ENCODE data around the gene SF1.

SF1 gene

GRCh38 chr11:64814712-64815187, 36.4 kb upstream of the SF1 start:
- H2BK15ac ChIP-seq (ENCODE audit: low read length): no peak overlapping the region
- no peak overlapping the region for H3K14ac ChIP-seq (ENCODE audit: low read length)
- peaks cover 1% of the 10 kb centered on the region for H3K79me1 ChIP-seq (ENCODE audit: low read depth, low read length)
- H3K23ac ChIP-seq (ENCODE audit: low read depth, low read length, poor library complexity): no peak overlapping the region
- H2AK5ac ChIP-seq (ENCODE audit: low read depth, low read length): no peak overlapping the region
- peaks cover 0 to under 1% of the 10 kb centered on the region in 2 donors for H3K4me1 ChIP-seq (ENCODE audit: control insufficient read depth in 2 of 2, insufficient read depth in 1 of 2, low read depth in 1 of 2, low read length in 2 of 2)
- H3K4ac ChIP-seq (ENCODE audit: low read length): no peak overlapping the region
- H3K18ac ChIP-seq (ENCODE audit: low read length): no peak overlapping the region
- no peak overlapping the region for H3K9ac ChIP-seq (ENCODE audit: low read depth, low read length, poor library complexity)
- no peak overlapping the region for H3K27ac ChIP-seq (replicated peaks; ENCODE audit: low read length)
- H2AFZ ChIP-seq (ENCODE audit: low read length): no peak overlapping the region
- no peaks in the 10 kb centered on the region for H3K36me3 ChIP-seq (replicated peaks in 1 of 2; ENCODE audit: control insufficient read depth in 2 of 2, insufficient read depth in 2 of 2, low read length in 2 of 2)
- H3K9me3 ChIP-seq (replicated peaks in 1 of 2; ENCODE audit: control insufficient read depth in 2 of 2, insufficient read depth in 1 of 2, low read depth in 1 of 2, low read length in 2 of 2): no peaks in the 10 kb centered on the region
- peaks cover 0 to 7% (median 0%) of the 10 kb centered on the region in 3 experiments for H3K27me3 ChIP-seq (ENCODE audit: control insufficient read depth in 3 of 3, insufficient read depth in 3 of 3, low read depth in 1 of 3, low read length in 3 of 3)
- H3K4me2 ChIP-seq (ENCODE audit: insufficient read depth, low read length, poor library complexity, severe bottlenecking): no peak overlapping the region
- no peak for DNase-seq (ENCODE audit: low spot score)
- no peak overlapping the region for H2BK12ac ChIP-seq (ENCODE audit: low read length)
- H2BK120ac ChIP-seq (ENCODE audit: low read depth, low read length): no peak overlapping the region
- H4K91ac ChIP-seq (ENCODE audit: low read depth, low read length, poor library complexity): no peak overlapping the region
- no peak overlapping the region for H3K4me3 ChIP-seq (ENCODE audit: low read length in 2 of 2)
- no CpG with 5 or more reads among the region's 7 CpGs for WGBS, 2 donors (ENCODE audit: extremely low coverage in 2 of 2, insufficient read length in 2 of 2, insufficient replicate concordance in 1 of 2)
- H2BK5ac ChIP-seq (ENCODE audit: low read length): no peak overlapping the region
- no peak overlapping the region for H4K8ac ChIP-seq (ENCODE audit: low read depth, low read length)

GRCh38 chr11:64813826-64814225, 35.5 kb upstream of the SF1 start:
- Histone ChIP-seq H3K79me1 (ENCODE audit: low read depth, low read length) (peaks cover 4% of the 10 kb centered on the region), H4K8ac (ENCODE audit: low read depth, low read length) (no peak overlapping the region), H3K27ac (replicated peaks; ENCODE audit: low read length) (no peak overlapping the region), H3K18ac (ENCODE audit: low read length) (no peak overlapping the region), H3K36me3 (replicated peaks in 1 of 2; ENCODE audit: control insufficient read depth in 2 of 2, insufficient read depth in 2 of 2, low read length in 2 of 2) (peaks cover 0 to 6% of the 10 kb centered on the region in 2 donors), H2BK12ac (ENCODE audit: low read length) (no peak overlapping the region), H3K4me3 (ENCODE audit: low read length in 2 of 2) (no peak overlapping the region), H2BK5ac (ENCODE audit: low read length) (no peak overlapping the region), H2BK120ac (ENCODE audit: low read depth, low read length) (no peak overlapping the region), H3K4ac (ENCODE audit: low read length) (no peak overlapping the region), H3K9ac (ENCODE audit: low read depth, low read length, poor library complexity) (no peak overlapping the region), H3K4me2 (ENCODE audit: insufficient read depth, low read length, poor library complexity, severe bottlenecking) (no peak overlapping the region), H3K4me1 (ENCODE audit: control insufficient read depth in 2 of 2, insufficient read depth in 1 of 2, low read depth in 1 of 2, low read length in 2 of 2) (peaks cover 5 to 7% of the 10 kb centered on the region in 2 donors), H3K23ac (ENCODE audit: low read depth, low read length, poor library complexity) (no peak overlapping the region), H4K91ac (ENCODE audit: low read depth, low read length, poor library complexity) (no peak overlapping the region), H3K27me3 (ENCODE audit: control insufficient read depth in 3 of 3, insufficient read depth in 3 of 3, low read depth in 1 of 3, low read length in 3 of 3) (peaks cover 0 to 7% (median 0%) of the 10 kb centered on the region in 3 experiments), H2AK5ac (ENCODE audit: low read depth, low read length) (no peak overlapping the region), H2BK15ac (ENCODE audit: low read length) (no peak overlapping the region), H3K9me3 (replicated peaks in 1 of 2; ENCODE audit: control insufficient read depth in 2 of 2, insufficient read depth in 1 of 2, low read depth in 1 of 2, low read length in 2 of 2) (no peaks in the 10 kb centered on the region), H2AFZ (ENCODE audit: low read length) (no peak overlapping the region), H3K14ac (ENCODE audit: low read length) (no peak overlapping the region)
- no CpG with 5 or more reads among the region's 5 CpGs for WGBS, 2 donors (ENCODE audit: extremely low coverage in 2 of 2, insufficient read length in 2 of 2, insufficient replicate concordance in 1 of 2)
- no peak for DNase-seq (ENCODE audit: low spot score)

DNA sequence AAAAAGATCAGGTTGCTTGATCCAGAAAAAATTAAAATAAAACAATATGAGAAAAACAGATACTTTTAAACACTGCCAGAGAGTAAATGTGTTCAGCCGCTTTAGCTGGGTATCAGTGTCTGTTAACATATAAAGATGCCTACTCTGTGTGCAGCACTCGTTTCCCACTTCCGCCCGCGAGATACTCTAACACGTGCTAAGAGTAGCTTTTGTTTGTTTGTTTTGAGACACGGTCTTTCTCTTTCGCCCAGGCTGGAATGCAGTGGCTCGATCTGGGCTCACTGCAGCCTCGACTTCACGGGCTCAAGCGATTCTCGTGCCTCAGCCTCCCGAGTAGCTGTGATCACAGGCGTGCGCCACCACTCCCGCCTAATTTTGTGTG, 32.5 kb upstream of the SF1 start:
- no peak for DNase-seq (ENCODE audit: low spot score)
- H3K9ac ChIP-seq (ENCODE audit: low read depth, low read length, poor library complexity): no peak overlapping the region
- peaks cover 5 to 7% of the 10 kb centered on the region in 2 donors for H3K4me1 ChIP-seq (ENCODE audit: control insufficient read depth in 2 of 2, insufficient read depth in 1 of 2, low read depth in 1 of 2, low read length in 2 of 2)
- H4K8ac ChIP-seq (ENCODE audit: low read depth, low read length): no peak overlapping the region
- H3K4me3 ChIP-seq (ENCODE audit: low read length in 2 of 2): peak overlapping the region in 1 of 2 donors; percentile 93
- no peaks in the 10 kb centered on the region for H3K9me3 ChIP-seq (replicated peaks in 1 of 2; ENCODE audit: control insufficient read depth in 2 of 2, insufficient read depth in 1 of 2, low read depth in 1 of 2, low read length in 2 of 2)
- no peak overlapping the region for H2AK5ac ChIP-seq (ENCODE audit: low read depth, low read length)
- H2BK12ac ChIP-seq (ENCODE audit: low read length): no peak overlapping the region
- H2BK15ac ChIP-seq (ENCODE audit: low read length): no peak overlapping the region
- H3K36me3 ChIP-seq (replicated peaks in 1 of 2; ENCODE audit: control insufficient read depth in 2 of 2, insufficient read depth in 2 of 2, low read length in 2 of 2): peaks cover 19 to 32% of the 10 kb centered on the region in 2 donors
- H3K4me2 ChIP-seq (ENCODE audit: insufficient read depth, low read length, poor library complexity, severe bottlenecking): peak overlapping the region; percentile 45
- peaks cover 4% of the 10 kb centered on the region for H3K79me1 ChIP-seq (ENCODE audit: low read depth, low read length)
- peaks cover 0 to 7% (median 0%) of the 10 kb centered on the region in 3 experiments for H3K27me3 ChIP-seq (ENCODE audit: control insufficient read depth in 3 of 3, insufficient read depth in 3 of 3, low read depth in 1 of 3, low read length in 3 of 3)
- no peak overlapping the region for H3K27ac ChIP-seq (replicated peaks; ENCODE audit: low read length)
- no peak overlapping the region for H3K14ac ChIP-seq (ENCODE audit: low read length)
- H3K4ac ChIP-seq (ENCODE audit: low read length): no peak overlapping the region
- H2AFZ ChIP-seq (ENCODE audit: low read length): peak overlapping the region; percentile 96
- no peak overlapping the region for H2BK5ac ChIP-seq (ENCODE audit: low read length)
- no peak overlapping the region for H3K23ac ChIP-seq (ENCODE audit: low read depth, low read length, poor library complexity)
- no peak overlapping the region for H4K91ac ChIP-seq (ENCODE audit: low read depth, low read length, poor library complexity)
- no peak overlapping the region for H2BK120ac ChIP-seq (ENCODE audit: low read depth, low read length)
- no CpG with 5 or more reads among the region's 17 CpGs for WGBS, 2 donors (ENCODE audit: extremely low coverage in 2 of 2, insufficient read length in 2 of 2, insufficient replicate concordance in 1 of 2)
- no peak overlapping the region for H3K18ac ChIP-seq (ENCODE audit: low read length)

- Histone ChIP-seq H3K18ac (ENCODE audit: low read length) (peak within 1 kb of the TSS; percentile 91), H2BK120ac (ENCODE audit: low read depth, low read length) (no peak within 1 kb of the TSS), H3K4me3 (ENCODE audit: low read length in 2 of 2) (peak within 1 kb of the TSS; percentile 89 to 93), H4K91ac (ENCODE audit: low read depth, low read length, poor library complexity) (no peak within 1 kb of the TSS), H3K9me3 (replicated peaks in 1 of 2; ENCODE audit: control insufficient read depth in 2 of 2, insufficient read depth in 1 of 2, low read depth in 1 of 2, low read length in 2 of 2) (no peaks in the 10 kb centered on the region), H3K27ac (replicated peaks; ENCODE audit: low read length) (no peak within 1 kb of the TSS), H3K14ac (ENCODE audit: low read length) (peak within 1 kb of the TSS; percentile 82), H3K4me2 (ENCODE audit: insufficient read depth, low read length, poor library complexity, severe bottlenecking) (peak within 1 kb of the TSS; percentile 93), H3K27me3 (ENCODE audit: control insufficient read depth in 3 of 3, insufficient read depth in 3 of 3, low read depth in 1 of 3, low read length in 3 of 3) (peaks cover 0 to 7% (median 0%) of the 10 kb centered on the region in 3 experiments), H2BK12ac (ENCODE audit: low read length) (no peak within 1 kb of the TSS), H3K36me3 (replicated peaks in 1 of 2; ENCODE audit: control insufficient read depth in 2 of 2, insufficient read depth in 2 of 2, low read length in 2 of 2) (peaks cover 22 to 37% of the 10 kb centered on the region in 2 donors), H3K4me1 (ENCODE audit: control insufficient read depth in 2 of 2, insufficient read depth in 1 of 2, low read depth in 1 of 2, low read length in 2 of 2) (peaks cover 5 to 7% of the 10 kb centered on the region in 2 donors), H3K23ac (ENCODE audit: low read depth, low read length, poor library complexity) (peak within 1 kb of the TSS; percentile 85), H2AK5ac (ENCODE audit: low read depth, low read length) (peak within 1 kb of the TSS; percentile 53), H4K8ac (ENCODE audit: low read depth, low read length) (no peak within 1 kb of the TSS), H3K79me1 (ENCODE audit: low read depth, low read length) (peaks cover 4% of the 10 kb centered on the region), H2BK15ac (ENCODE audit: low read length) (no peak within 1 kb of the TSS), H2BK5ac (ENCODE audit: low read length) (no peak within 1 kb of the TSS), H2AFZ (ENCODE audit: low read length) (peak within 1 kb of the TSS; percentile 96), H3K4ac (ENCODE audit: low read length) (no peak within 1 kb of the TSS), H3K9ac (ENCODE audit: low read depth, low read length, poor library complexity) (peak within 1 kb of the TSS; percentile 88)
- WGBS, 2 donors (ENCODE audit: extremely low coverage in 2 of 2, insufficient read length in 2 of 2, insufficient replicate concordance in 1 of 2): no CpG with 5 or more reads among the region's 46 CpGs
- peak; percentile 93 for DNase-seq (ENCODE audit: low spot score)
These were observed 32.0 kb upstream of the SF1 start, which contains the start of gene MEN1 for GRCh38 chr11:64810271-64810890. MEN1 (minus strand) TSS chr11:64810551; CDS start chr11:64810109, 442 bp downstream.
